ENCODE results near the gene RGR.

GRCh38 chr10:84264611-84265141, 19.8 kb downstream of the RGR start:
- no peak for TF ChIP-seq EZH2 (IDR thresholded peaks at IDR 0.05; ENCODE audit: borderline replicate concordance, low read length)
- TF ChIP-seq, protein P1, sequence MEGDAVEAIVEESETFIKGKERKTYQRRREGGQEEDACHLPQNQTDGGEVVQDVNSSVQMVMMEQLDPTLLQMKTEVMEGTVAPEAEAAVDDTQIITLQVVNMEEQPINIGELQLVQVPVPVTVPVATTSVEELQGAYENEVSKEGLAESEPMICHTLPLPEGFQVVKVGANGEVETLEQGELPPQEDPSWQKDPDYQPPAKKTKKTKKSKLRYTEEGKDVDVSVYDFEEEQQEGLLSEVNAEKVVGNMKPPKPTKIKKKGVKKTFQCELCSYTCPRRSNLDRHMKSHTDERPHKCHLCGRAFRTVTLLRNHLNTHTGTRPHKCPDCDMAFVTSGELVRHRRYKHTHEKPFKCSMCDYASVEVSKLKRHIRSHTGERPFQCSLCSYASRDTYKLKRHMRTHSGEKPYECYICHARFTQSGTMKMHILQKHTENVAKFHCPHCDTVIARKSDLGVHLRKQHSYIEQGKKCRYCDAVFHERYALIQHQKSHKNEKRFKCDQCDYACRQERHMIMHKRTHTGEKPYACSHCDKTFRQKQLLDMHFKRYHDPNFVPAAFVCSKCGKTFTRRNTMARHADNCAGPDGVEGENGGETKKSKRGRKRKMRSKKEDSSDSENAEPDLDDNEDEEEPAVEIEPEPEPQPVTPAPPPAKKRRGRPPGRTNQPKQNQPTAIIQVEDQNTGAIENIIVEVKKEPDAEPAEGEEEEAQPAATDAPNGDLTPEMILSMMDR (conservative IDR thresholded peaks at IDR 0.05 in 1 of 2, IDR thresholded peaks at IDR 0.05 in 1 of 2; ENCODE audit: extremely low read depth in 1 of 2, insufficient read depth in 1 of 2, low read depth in 1 of 2, low read length in 2 of 2), result peak; percentile 98 to 99
